H9 (cell line): ENCODE measurements around the gene AMPD2. TPM values are rescaled to one million over a fixed set of nuclear protein-coding genes. Genes with fewer than 3 reads are reported as not detected.

ENCODE experiments used
- DNase-seq: peaks from one replicate; pipeline ENCODE4 v3.0.0-alpha.2; 2017
- H2AFZ ChIP-seq: one replicate; pipeline ENCODE4 v1.6.1; 2013; ENCODE audit warnings: mild to moderate bottlenecking, low read length, control low read depth, moderate library complexity
- H2AK5ac ChIP-seq: 2 replicates; pipeline ENCODE4 v1.6.1; 2013; ENCODE audit warnings: low read length, control low read depth, mixed read lengths; ENCODE audit not compliant: insufficient read length
- H2BK120ac ChIP-seq: one replicate; pipeline ENCODE4 v1.6.1; 2013; ENCODE audit warnings: low read depth, mild to moderate bottlenecking, low read length, control low read depth, inconsistent platforms; ENCODE audit not compliant: poor library complexity, severe bottlenecking
- H2BK12ac ChIP-seq: 2 replicates; pipeline ENCODE4 v1.6.1; 2013; ENCODE audit warnings: low read length, control low read depth, mixed read lengths, low read depth; ENCODE audit not compliant: insufficient read length
- H2BK15ac ChIP-seq: 2 replicates; pipeline ENCODE4 v1.6.1; 2013; ENCODE audit warnings: low read depth, low read length, control low read depth
- H2BK20ac ChIP-seq: one replicate; pipeline ENCODE4 v1.6.1; 2013; ENCODE audit warnings: low read depth, mild to moderate bottlenecking, low read length, control low read depth, inconsistent platforms; ENCODE audit not compliant: poor library complexity, severe bottlenecking
- H2BK5ac ChIP-seq: 2 replicates; pipeline ENCODE4 v1.6.1; 2013; ENCODE audit warnings: low read length, control low read depth, mixed read lengths; ENCODE audit not compliant: insufficient read length
- H3K14ac ChIP-seq: 2 replicates; pipeline ENCODE4 v1.6.1; 2013; ENCODE audit warnings: low read length, control low read depth; ENCODE audit not compliant: insufficient read depth
- H3K18ac ChIP-seq: 2 replicates; pipeline ENCODE4 v1.6.1; 2013; ENCODE audit warnings: low read depth, mild to moderate bottlenecking, mixed read lengths, low read length, control low read depth; ENCODE audit not compliant: insufficient read length
- H3K23ac ChIP-seq: 2 replicates; pipeline ENCODE4 v1.6.1; 2013; ENCODE audit warnings: low read length, control low read depth, mixed read lengths, low read depth; ENCODE audit not compliant: insufficient read length
- H3K23me2 ChIP-seq: 2 replicates; pipeline ENCODE4 v1.6.1; 2013; ENCODE audit warnings: low read depth, mild to moderate bottlenecking, mixed read lengths, low read length, control low read depth; ENCODE audit not compliant: insufficient read length, poor library complexity, severe bottlenecking
- H3K27ac ChIP-seq: 2 replicates; pipeline ENCODE4 v1.5.1; 2013; ENCODE audit warnings: low read length, control low read depth, mixed read lengths, low read depth; ENCODE audit not compliant: insufficient read length
- H3K27me3 ChIP-seq: 2 replicates; pipeline ENCODE4 v1.6.1; 2013; ENCODE audit warnings: low read length, control low read depth, inconsistent platforms; ENCODE audit not compliant: insufficient read depth
- H3K4ac ChIP-seq: 2 replicates; pipeline ENCODE4 v1.6.1; 2013; ENCODE audit warnings: low read depth, mild to moderate bottlenecking, control low read depth, inconsistent platforms, low read length, moderate library complexity
- H3K4me1 ChIP-seq: 2 replicates; pipeline ENCODE4 v1.6.1; 2013; ENCODE audit warnings: low read length, control low read depth, inconsistent platforms; ENCODE audit not compliant: insufficient read depth
- H3K4me2 ChIP-seq: 2 replicates; pipeline ENCODE4 v1.6.1; 2013; ENCODE audit warnings: low read length, control low read depth, mixed read lengths; ENCODE audit not compliant: insufficient read length, insufficient read depth
- H3K56ac ChIP-seq: 2 replicates; pipeline ENCODE4 v1.6.1; 2013; ENCODE audit warnings: low read depth, mild to moderate bottlenecking, mixed read lengths, low read length, control low read depth; ENCODE audit not compliant: insufficient read length
- H3K79me1 ChIP-seq: 2 replicates; pipeline ENCODE4 v1.6.1; 2013; ENCODE audit warnings: low read depth, mild to moderate bottlenecking, moderate library complexity, low read length, control low read depth, inconsistent platforms; ENCODE audit not compliant: insufficient read depth, poor library complexity, severe bottlenecking
- H3K79me2 ChIP-seq: 2 replicates; pipeline ENCODE4 v1.6.1; 2013; ENCODE audit warnings: low read length, control low read depth, inconsistent platforms; ENCODE audit not compliant: insufficient read depth
- H3K9ac ChIP-seq: 2 replicates; pipeline ENCODE4 v1.6.1; 2013; ENCODE audit warnings: low read length, control low read depth, mixed read lengths; ENCODE audit not compliant: insufficient read length; ENCODE audit errors: extremely low read depth
- H3K9me3 ChIP-seq: one replicate; pipeline ENCODE4 v1.6.1; 2013; ENCODE audit warnings: low read depth, low read length, inconsistent platforms; ENCODE audit not compliant: control insufficient read depth
- H3T11ph ChIP-seq: one replicate; pipeline ENCODE4 v1.6.1; 2013; ENCODE audit warnings: mild to moderate bottlenecking, low read length, control low read depth, inconsistent platforms
- H4K20me1 ChIP-seq: one replicate; pipeline ENCODE4 v1.6.1; 2013; ENCODE audit not compliant: control insufficient read depth, insufficient read length, insufficient read depth
- H4K5ac ChIP-seq: 2 replicates; pipeline ENCODE4 v1.6.1; 2013; ENCODE audit warnings: low read depth, mild to moderate bottlenecking, mixed read lengths, low read length, control low read depth; ENCODE audit not compliant: insufficient read length
- H4K8ac ChIP-seq: replicated peaks from 2 replicates; pipeline ENCODE4 v1.6.1; 2013; ENCODE audit warnings: low read length, control low read depth, mixed read lengths, low read depth; ENCODE audit not compliant: insufficient read length
- H4K91ac ChIP-seq: 2 replicates; pipeline ENCODE4 v1.6.1; 2013; ENCODE audit warnings: low read depth, mild to moderate bottlenecking, moderate library complexity, mixed read lengths, low read length, control low read depth; ENCODE audit not compliant: insufficient read length
- H3K27ac Mint-ChIP-seq, 3 experiments: 2 replicates in 2 of 3; 3 replicates in 1 of 3; pipeline ENCODE4 v1.8.0; 2020 to 2021; ENCODE audit warnings: mixed read lengths in 3 of 3, mild to moderate bottlenecking in 1 of 3, moderate library complexity in 1 of 3
- H3K27me3 Mint-ChIP-seq: 2 replicates; pipeline ENCODE4 v1.8.0; 2021; ENCODE audit warnings: low read depth, mild to moderate bottlenecking, moderate library complexity, mixed read lengths
- H3K36me3 Mint-ChIP-seq, 3 experiments: 2 replicates in 2 of 3; 3 replicates in 1 of 3; pipeline ENCODE4 v1.8.0; 2020 to 2021; ENCODE audit warnings: low read depth in 3 of 3, mixed read lengths in 3 of 3; ENCODE audit not compliant: insufficient read depth in 1 of 3
- H3K4me1 Mint-ChIP-seq, 2 experiments: 2 replicates each; pipeline ENCODE4 v1.8.0; 2020; ENCODE audit warnings: mixed read lengths in 2 of 2
- H3K4me3 Mint-ChIP-seq, 2 experiments: 2 replicates in 1 of 2; 3 replicates in 1 of 2; pipeline ENCODE4 v1.8.0; 2020 to 2021; ENCODE audit warnings: mild to moderate bottlenecking in 2 of 2, mixed read lengths in 2 of 2, moderate library complexity in 1 of 2
- H3K9me3 Mint-ChIP-seq, 2 experiments: 2 replicates in 1 of 2; 3 replicates in 1 of 2; pipeline ENCODE4 v1.8.0; 2020; ENCODE audit warnings: mild to moderate bottlenecking in 2 of 2, mixed read lengths in 2 of 2, moderate library complexity in 1 of 2
- CTCF ChIP-seq: fragments of 200-600 bp; sonication (generic); conservative IDR thresholded peaks from 3 replicates; pipeline ENCODE4 v1.8.0; 2021; ENCODE audit warnings: antibody characterized with exemption, mild to moderate bottlenecking
- WGBS: extraction: QIAGEN DNeasy Blood & Tissue Kit; methylation state at CpG from one replicate; pipeline ENCODE4 v1.1.7; 2013; ENCODE audit warnings: missing lambda C conversion rate, low lambda C conversion rate, mixed read lengths; ENCODE audit not compliant: insufficient read length; ENCODE audit errors: extremely low coverage; 5-methylcytosine and 5-hydroxymethylcytosine counted together
- total RNA-seq: library from RNA; stranded (reverse); gene quantifications from 2 replicates; pipeline ENCODE4 v1.2.1, GENCODE V29; 2021

AMPD2 gene
- total RNA-seq, 1 experiment from 2014 or later, result 65.1 TPM

DNA sequence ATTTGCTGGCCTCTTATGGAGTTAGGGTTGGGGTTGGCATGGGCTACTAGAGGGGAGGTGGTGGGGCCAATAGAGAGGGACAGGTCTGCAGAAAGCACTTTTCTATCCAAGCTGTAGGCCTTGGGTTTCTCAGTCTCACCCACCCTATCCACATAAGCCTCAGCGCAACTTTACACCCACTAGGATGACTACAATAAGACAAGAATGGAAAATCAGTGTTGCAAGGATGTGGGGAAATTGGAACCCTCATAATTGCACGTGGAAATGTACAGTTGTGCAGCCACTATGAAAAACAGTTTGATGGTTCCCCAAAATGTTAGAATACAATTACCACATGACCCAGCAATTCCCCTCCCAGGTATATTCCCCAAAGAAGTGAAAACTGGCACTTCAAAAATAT lies 22.2 kb downstream of the AMPD2 start:
- WGBS, result no CpG with 5 or more reads among the region's 2 CpGs
- no peaks in the 10 kb centered on the region for H3K23me2 ChIP-seq
- no peak overlapping the region for H3K23ac ChIP-seq
- H3K4me1 Mint-ChIP-seq, result peaks cover 11 to 18% of the 10 kb centered on the region in 2 experiments
- H3K27me3 Mint-ChIP-seq, result peaks cover 15% of the 10 kb centered on the region
- no peak overlapping the region for H2BK120ac ChIP-seq
- no peak overlapping the region for H3K18ac ChIP-seq
- H3K79me2 ChIP-seq, result no peaks in the 10 kb centered on the region
- H4K5ac ChIP-seq, result no peak overlapping the region
- no peaks in the 10 kb centered on the region for H3K9me3 ChIP-seq
- H3T11ph ChIP-seq, result no peak overlapping the region
- H3K14ac ChIP-seq, result no peak overlapping the region
- no peak overlapping the region for H3K4ac ChIP-seq
- H4K20me1 ChIP-seq, result no peaks in the 10 kb centered on the region
- H3K79me1 ChIP-seq, result no peaks in the 10 kb centered on the region
- no peak for DNase-seq
- no peaks in the 10 kb centered on the region; a peak in 1 of 7 replicates for H3K36me3 Mint-ChIP-seq
- H2BK20ac ChIP-seq, result no peak overlapping the region
- H4K91ac ChIP-seq, result no peak overlapping the region
- no peak overlapping the region for H2BK15ac ChIP-seq
- H3K56ac ChIP-seq, result no peak overlapping the region
- H2BK5ac ChIP-seq, result no peak overlapping the region
- no peak overlapping the region for H4K8ac ChIP-seq
- no peak overlapping the region for H2BK12ac ChIP-seq
- H3K4me2 ChIP-seq, result no peak overlapping the region
- no peak overlapping the region for H3K4me3 Mint-ChIP-seq
- H3K9ac ChIP-seq, result no peak overlapping the region
- no peaks in the 10 kb centered on the region for H3K4me1 ChIP-seq
- peaks cover 5 to 9% of the 10 kb centered on the region in 2 experiments for H3K9me3 Mint-ChIP-seq
- no peak overlapping the region for H3K27ac Mint-ChIP-seq
- H2AFZ ChIP-seq, result no peak overlapping the region
- H3K27me3 ChIP-seq, result no peaks in the 10 kb centered on the region
- TF ChIP-seq CTCF, result no peak
- H3K27ac ChIP-seq, result no peak overlapping the region
- no peak overlapping the region for H2AK5ac ChIP-seq
